ENCODE measurements around the gene INPP5D. TPM values are rescaled to one million over a fixed set of nuclear protein-coding genes. Genes with fewer than 3 reads are reported as not detected.
"Not testable (repeated sequence)": the region's sequence is repeated elsewhere in the genome, so short reads cannot be mapped to it uniquely, and the experiment has no call there.

The INPP5D gene
- total and polyA plus RNA-seq, 8 donors: 3.7 to 564 (median 8.5) TPM

DNA sequence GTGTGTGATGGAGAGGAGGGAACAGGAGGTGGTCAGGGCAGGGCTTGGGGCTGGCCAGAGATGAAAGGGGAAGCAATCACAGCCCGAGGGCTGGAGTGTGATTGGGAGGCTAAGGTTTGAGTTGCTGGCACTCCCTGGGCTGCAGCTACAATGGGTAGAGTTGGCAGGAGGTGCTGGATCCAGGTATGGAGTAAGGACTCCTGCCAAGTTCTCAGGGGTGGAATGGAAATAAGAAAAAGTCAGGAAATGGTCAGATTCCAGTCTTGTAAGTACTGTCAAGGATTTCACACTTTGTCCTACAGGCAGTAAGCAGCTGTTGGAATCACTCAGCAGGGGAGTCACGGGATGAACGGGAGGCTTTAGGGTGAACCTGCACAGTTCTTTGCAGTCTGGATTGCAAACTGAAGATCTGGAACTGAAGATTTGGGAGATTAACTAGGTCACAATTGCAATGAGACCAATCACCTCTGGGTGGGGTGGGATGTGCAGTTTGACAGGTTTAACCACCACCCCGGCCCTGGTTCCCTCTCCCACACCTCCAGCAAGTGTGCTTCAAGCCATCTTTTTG lies 10.9 kb upstream of the INPP5D start:
- no peak for DNase-seq
- Histone ChIP-seq H3K9me3 (no peaks in the 10 kb centered on the region), H3K4me1 (peaks cover 0 to 11% (median 3%) of the 10 kb centered on the region in 4 donors), H3K27me3 (peaks cover 0 to 21% (median 0%) of the 10 kb centered on the region in 3 donors), H3K4me3 (no peak overlapping the region), H3K36me3 (no peaks in the 10 kb centered on the region), H3K27ac (no peak overlapping the region)
- intact Hi-C loops (cut with DNase I; ENCODE audit: low total_unique reads): no loop called here
- whole genome bisulfite sequencing, 5 donors: 40 to 52% (median 45%) methylated on average over 4 of the region's 4 CpGs
- TF ChIP-seq, protein P1, sequence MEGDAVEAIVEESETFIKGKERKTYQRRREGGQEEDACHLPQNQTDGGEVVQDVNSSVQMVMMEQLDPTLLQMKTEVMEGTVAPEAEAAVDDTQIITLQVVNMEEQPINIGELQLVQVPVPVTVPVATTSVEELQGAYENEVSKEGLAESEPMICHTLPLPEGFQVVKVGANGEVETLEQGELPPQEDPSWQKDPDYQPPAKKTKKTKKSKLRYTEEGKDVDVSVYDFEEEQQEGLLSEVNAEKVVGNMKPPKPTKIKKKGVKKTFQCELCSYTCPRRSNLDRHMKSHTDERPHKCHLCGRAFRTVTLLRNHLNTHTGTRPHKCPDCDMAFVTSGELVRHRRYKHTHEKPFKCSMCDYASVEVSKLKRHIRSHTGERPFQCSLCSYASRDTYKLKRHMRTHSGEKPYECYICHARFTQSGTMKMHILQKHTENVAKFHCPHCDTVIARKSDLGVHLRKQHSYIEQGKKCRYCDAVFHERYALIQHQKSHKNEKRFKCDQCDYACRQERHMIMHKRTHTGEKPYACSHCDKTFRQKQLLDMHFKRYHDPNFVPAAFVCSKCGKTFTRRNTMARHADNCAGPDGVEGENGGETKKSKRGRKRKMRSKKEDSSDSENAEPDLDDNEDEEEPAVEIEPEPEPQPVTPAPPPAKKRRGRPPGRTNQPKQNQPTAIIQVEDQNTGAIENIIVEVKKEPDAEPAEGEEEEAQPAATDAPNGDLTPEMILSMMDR (IDR thresholded peaks at IDR 0.05): no peak
- TF ChIP-seq POLR2A (IDR thresholded peaks at IDR 0.05): no peak
- no peak for TF ChIP-seq EP300 (IDR thresholded peaks at IDR 0.05)
- no peak for TF ChIP-seq POLR2AphosphoS5 (IDR thresholded peaks at IDR 0.05)

DNA sequence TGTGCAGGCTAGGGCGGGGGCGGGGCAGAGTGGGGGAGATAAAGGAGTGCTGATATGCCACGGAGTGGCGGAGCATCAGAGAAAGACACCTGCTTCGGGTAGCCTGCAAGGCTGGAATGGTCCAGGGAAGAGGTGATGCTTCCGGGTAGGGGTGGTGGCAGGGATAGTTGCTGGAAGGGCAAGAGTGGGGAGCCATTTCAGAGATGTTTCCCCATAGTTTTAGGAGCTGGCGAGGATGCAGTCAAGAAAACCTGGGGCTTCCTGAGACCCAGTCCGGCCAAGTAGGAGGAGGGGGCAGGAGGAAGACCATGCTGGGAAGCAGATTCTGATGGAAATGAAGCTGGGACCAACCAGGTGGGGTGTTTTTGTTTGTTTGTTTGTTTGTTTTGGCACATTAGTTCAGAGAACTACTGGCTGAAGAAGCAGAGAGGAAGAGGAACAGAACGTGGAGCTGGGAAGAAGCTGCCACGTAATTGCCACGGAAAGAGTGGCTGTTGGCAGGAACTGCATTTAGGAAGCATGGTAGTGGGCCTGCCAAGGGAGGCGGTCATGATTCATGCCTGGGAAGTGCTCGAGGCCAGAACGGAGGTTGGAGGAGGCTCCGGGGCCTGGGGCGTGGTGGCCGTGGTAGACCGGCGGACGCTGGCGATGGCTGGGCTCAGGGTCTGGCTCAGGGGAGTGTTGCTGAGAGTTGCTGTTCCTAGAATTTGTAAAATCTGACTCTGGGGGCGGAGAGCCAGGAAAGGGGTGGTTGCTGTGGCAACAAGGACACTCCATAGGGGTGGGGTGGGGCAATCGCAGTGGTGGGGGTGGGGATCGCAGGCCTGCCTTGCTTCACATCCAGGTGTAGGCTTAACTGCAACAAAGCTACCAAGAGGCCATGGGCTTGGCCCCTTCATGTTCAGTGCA lies 8.6 kb upstream of the INPP5D start:
- Histone ChIP-seq H3K27ac (peak overlapping the region in 1 of 5 donors; percentile 6), H3K4me3 (no peak overlapping the region), H3K9me3 (no peaks in the 10 kb centered on the region), H3K27me3 (peaks cover 0 to 30% (median 0%) of the 10 kb centered on the region in 3 donors), H3K4me1 (peaks cover 0 to 11% (median 3%) of the 10 kb centered on the region in 4 donors), H3K36me3 (no peaks in the 10 kb centered on the region)
- 40 to 54% (median 45%) methylated on average over 24 of the region's 24 CpGs for WGBS, 5 donors
- DNase-seq: peak in 1 of 2 donors; percentile 68
- intact Hi-C loops (cut with DNase I; ENCODE audit: low total_unique reads): no loop called here
- TF ChIP-seq EP300 (IDR thresholded peaks at IDR 0.05): no peak

DNA sequence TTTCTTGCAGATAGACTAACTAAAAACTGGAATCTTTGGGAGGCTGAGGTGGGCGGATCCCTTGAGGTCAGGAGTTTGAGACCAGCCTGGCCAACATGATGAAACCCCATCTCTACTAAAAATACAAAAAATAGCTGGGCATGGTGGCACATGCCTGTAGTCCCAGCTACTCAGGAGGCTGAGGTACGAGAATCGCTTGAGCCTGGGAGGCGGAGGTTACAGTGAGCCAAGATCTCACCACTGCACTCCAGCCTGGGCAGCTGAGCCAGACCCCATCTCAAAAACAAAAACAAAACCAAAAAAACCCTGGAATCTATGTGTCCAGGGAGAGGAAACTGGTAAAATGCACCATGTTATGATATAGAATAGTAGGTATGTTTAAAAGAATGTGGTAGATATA lies 7.6 kb upstream of the INPP5D start:
- DNase-seq: peak in 1 of 2 donors; percentile 1
- intact Hi-C loops (cut with DNase I; ENCODE audit: low total_unique reads); H3K4me3 ChIP-seq; H3K9me3 ChIP-seq; H3K36me3 ChIP-seq; H3K27ac ChIP-seq: not testable (repeated sequence)
- H3K4me1 ChIP-seq: peaks cover 0 to 11% (median 3%) of the 10 kb centered on the region in 4 donors
- H3K27me3 ChIP-seq: peaks cover 0 to 30% (median 0%) of the 10 kb centered on the region in 3 donors
- 93 to 98% (median 95%) methylated on average over 4 of the region's 4 CpGs for WGBS, 5 donors

DNA sequence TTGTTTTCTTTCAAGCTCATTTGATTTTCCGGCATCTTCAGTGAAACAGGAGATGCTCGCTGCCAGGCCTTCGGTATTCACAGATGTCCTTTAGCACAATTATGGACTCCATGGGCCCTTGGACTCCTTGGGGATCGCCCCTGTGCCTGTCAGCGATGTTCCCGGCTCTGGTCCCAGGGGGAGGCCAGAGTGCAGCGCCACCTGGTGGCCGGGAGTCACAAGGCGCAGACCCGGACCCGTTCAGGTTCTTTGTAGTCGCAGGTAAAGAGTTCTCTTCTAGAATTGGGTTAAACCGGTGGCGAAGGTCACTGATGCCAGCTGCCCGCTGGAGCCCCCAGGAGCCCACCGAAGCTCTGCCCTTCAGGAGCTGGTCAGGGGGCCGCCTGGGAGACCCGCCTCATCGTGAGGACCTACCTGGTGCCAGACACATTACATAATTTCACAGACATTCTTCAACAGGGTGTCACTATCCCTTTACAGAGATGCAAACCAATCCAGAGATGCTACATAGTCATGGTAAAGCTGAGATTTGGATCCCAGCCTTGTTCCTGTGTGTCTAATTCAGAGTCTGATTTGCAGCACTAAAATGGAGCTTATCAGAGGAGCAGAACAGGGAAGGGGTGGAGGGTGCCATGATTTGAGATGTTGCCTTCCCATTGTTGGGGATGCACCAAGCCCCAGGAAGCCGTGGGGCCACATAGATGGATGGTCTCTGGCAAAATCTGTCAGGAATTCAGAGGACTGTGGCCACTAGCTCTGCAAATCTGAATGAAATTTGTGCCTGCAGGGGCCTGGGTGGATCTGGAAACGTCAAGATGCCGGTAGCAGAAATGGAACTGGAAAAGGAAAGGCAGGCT lies 6.0 kb upstream of the INPP5D start:
- WGBS, 5 donors: 24 to 29% (median 24%) methylated on average over 16 to 22 of the region's 22 CpGs
- H3K36me3 ChIP-seq: no peaks in the 10 kb centered on the region
- H3K9me3 ChIP-seq: no peaks in the 10 kb centered on the region
- DNase-seq: peak; percentile 73 to 77
- intact Hi-C loops (cut with DNase I; ENCODE audit: low total_unique reads): no loop called here
- no peak overlapping the region for H3K4me3 ChIP-seq
- peaks cover 0 to 30% (median 0%) of the 10 kb centered on the region in 3 donors for H3K27me3 ChIP-seq
- H3K4me1 ChIP-seq: peaks cover 0 to 11% (median 4%) of the 10 kb centered on the region in 4 donors
- no peak overlapping the region for H3K27ac ChIP-seq
- no peak for TF ChIP-seq POLR2AphosphoS5 (IDR thresholded peaks at IDR 0.05)
- TF ChIP-seq, protein P1 (IDR thresholded peaks at IDR 0.05): peak in 6 of 7 experiments; percentile 16 to 91 (median 72)
- TF ChIP-seq POLR2A (IDR thresholded peaks at IDR 0.05): no peak
- no peak for TF ChIP-seq EP300 (IDR thresholded peaks at IDR 0.05)

DNA sequence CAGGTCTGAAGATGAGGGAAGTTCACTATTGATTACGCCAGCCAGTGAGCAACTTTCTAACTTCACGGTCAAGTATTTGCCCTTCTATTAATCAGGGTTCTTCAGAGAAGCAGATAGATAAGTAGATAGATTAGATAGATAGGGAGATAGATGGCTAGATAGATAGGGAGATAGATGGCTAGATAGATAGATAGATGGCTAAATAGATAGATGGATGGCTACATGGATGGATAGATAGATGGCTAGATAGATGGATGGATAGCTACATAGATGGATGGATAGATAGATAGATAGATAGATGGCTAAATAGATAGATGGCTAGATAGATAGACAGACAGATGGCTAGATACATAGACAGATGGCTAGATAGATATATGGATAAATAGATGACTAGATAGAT lies 4.8 kb upstream of the INPP5D start:
- no peak for DNase-seq
- Histone ChIP-seq H3K4me3 (no peak overlapping the region), H3K27me3 (peaks cover 0 to 30% (median 0%) of the 10 kb centered on the region in 3 donors), H3K9me3 (no peaks in the 10 kb centered on the region), H3K4me1 (peaks cover 0 to 16% (median 11%) of the 10 kb centered on the region in 4 donors), H3K27ac (no peak overlapping the region), H3K36me3 (no peaks in the 10 kb centered on the region)
- WGBS, 5 donors: 74 to 93% (median 76%) methylated on average over 2 of the region's 2 CpGs
- intact Hi-C loops (cut with DNase I; ENCODE audit: low total_unique reads): no loop called here
- TF ChIP-seq EP300 (IDR thresholded peaks at IDR 0.05) (no peak), POLR2A (IDR thresholded peaks at IDR 0.05) (no peak), POLR2AphosphoS5 (IDR thresholded peaks at IDR 0.05) (no peak)
- TF ChIP-seq, protein P1 (IDR thresholded peaks at IDR 0.05): no peak

Data from stomach (tissue), 9 donors.